Neural progenitor cell (in vitro differentiated cells): ENCODE data around the gene EZR. TPM values are rescaled to one million over a fixed set of nuclear protein-coding genes. Genes with fewer than 3 reads are reported as not detected.

Source experiments
- DNase-seq: peaks from one replicate; pipeline ENCODE4 v3.0.0-alpha.2; 2016; ENCODE audit warnings: low spot score
- H2AFZ ChIP-seq: fragments of 200-600 bp; sonication (generic); replicated peaks from 2 replicates; pipeline ENCODE4 v1.6.1; 2016; ENCODE audit warnings: antibody characterized with exemption
- H3F3A ChIP-seq: fragments of 200-600 bp; sonication (generic); 2 replicates; pipeline ENCODE4 v1.6.1; 2016; ENCODE audit warnings: antibody characterized with exemption, low read depth
- H3K27ac ChIP-seq: fragments of 200-600 bp; sonication (generic); 2 replicates; pipeline ENCODE4 v1.5.1; 2016; ENCODE audit warnings: mild to moderate bottlenecking
- H3K27me3 ChIP-seq: fragments of 200-600 bp; sonication (generic); 2 replicates; pipeline ENCODE4 v1.6.1; 2016; ENCODE audit warnings: mild to moderate bottlenecking, moderate library complexity
- H3K36me3 ChIP-seq: fragments of 200-600 bp; sonication (generic); 2 replicates; pipeline ENCODE4 v1.5.1; 2016
- H3K4me1 ChIP-seq: fragments of 200-600 bp; sonication (generic); 2 replicates; pipeline ENCODE4 v1.6.1; 2016; ENCODE audit warnings: mixed run types
- H3K4me2 ChIP-seq: fragments of 200-600 bp; sonication (generic); 2 replicates; pipeline ENCODE4 v1.6.1; 2016
- H3K4me3 ChIP-seq: fragments of 200-600 bp; sonication (generic); 2 replicates; pipeline ENCODE4 v1.5.1; 2016
- H3K79me2 ChIP-seq: fragments of 200-600 bp; sonication (generic); 2 replicates; pipeline ENCODE4 v1.6.1; 2016; ENCODE audit warnings: low read depth
- H3K9ac ChIP-seq: fragments of 200-600 bp; sonication (generic); 2 replicates; pipeline ENCODE4 v1.6.1; 2016
- H3K9me3 ChIP-seq: fragments of 200-600 bp; sonication (generic); 2 replicates; pipeline ENCODE4 v1.5.1; 2016; ENCODE audit warnings: low read depth
- H4K20me1 ChIP-seq: fragments of 200-600 bp; sonication (generic); 2 replicates; pipeline ENCODE4 v1.6.1; 2016; ENCODE audit warnings: low read depth
- H3K27ac Mint-ChIP-seq: 3 replicates; pipeline ENCODE4 v1.8.0; 2021; ENCODE audit warnings: mixed read lengths
- H3K27me3 Mint-ChIP-seq: 2 replicates; pipeline ENCODE4 v1.8.0; 2022; ENCODE audit warnings: low read depth, mild to moderate bottlenecking, inconsistent platforms, moderate library complexity, mixed read lengths; ENCODE audit not compliant: insufficient read depth
- H3K36me3 Mint-ChIP-seq: 3 replicates; pipeline ENCODE4 v1.8.0; 2021; ENCODE audit warnings: mixed read lengths
- H3K4me1 Mint-ChIP-seq: 3 replicates; pipeline ENCODE4 v1.8.0; 2021; ENCODE audit warnings: mixed read lengths
- H3K4me3 Mint-ChIP-seq: 3 replicates; pipeline ENCODE4 v1.8.0; 2021; ENCODE audit warnings: mild to moderate bottlenecking, moderate library complexity, mixed read lengths
- H3K9me3 Mint-ChIP-seq: 3 replicates; pipeline ENCODE4 v1.8.0; 2020; ENCODE audit warnings: mixed read lengths
- CTCF ChIP-seq: fragments of 200-600 bp; sonication (generic); IDR thresholded peaks from 2 replicates; pipeline ENCODE4 v1.5.1; 2017; ENCODE audit warnings: antibody characterized with exemption, mild to moderate bottlenecking
- EZH2 ChIP-seq: fragments of 200-600 bp; sonication (generic); IDR thresholded peaks from 2 replicates; pipeline ENCODE4 v1.6.1; 2017; ENCODE audit warnings: antibody characterized with exemption, mild to moderate bottlenecking, moderate library complexity
- EZH2phosphoT487 ChIP-seq: fragments of 200-600 bp; sonication (generic); IDR thresholded peaks from 2 replicates; pipeline ENCODE4 v1.6.1; 2017; ENCODE audit warnings: antibody characterized with exemption
- total RNA-seq: library from RNA; depleted of rRNA; stranded (reverse); fragments of >200 nt; gene quantifications from 2 replicates; pipeline ENCODE4 v1.2.3, GENCODE V29; 2015; ENCODE audit warnings: low replicate concordance

Gene EZR
- total RNA-seq, 1 donor from 2014 or later = 52.0 TPM

- no peaks in the 10 kb centered on the region for H3K36me3 Mint-ChIP-seq
Observed at GRCh38 chr6:158847786-158848185, 28.6 kb upstream of the EZR start.

GRCh38 chr6:158847012-158847529 is 27.9 kb upstream of the EZR start:
- Mint-ChIP-seq H3K27ac (peak overlapping the region; percentile 54), H3K36me3 (no peaks in the 10 kb centered on the region), H3K4me1 (peaks cover 40% of the 10 kb centered on the region)

More at GRCh38 chr6:158847786-158848185, 28.6 kb upstream of the EZR start:
- peak overlapping the region; percentile 15 for H3K27ac Mint-ChIP-seq
- Histone ChIP-seq H2AFZ (no peak overlapping the region), H3K79me2 (no peaks in the 10 kb centered on the region), H3K9me3 (no peaks in the 10 kb centered on the region), H3F3A (peaks cover 4% of the 10 kb centered on the region), H3K4me3 (no peak overlapping the region), H3K4me2 (no peak overlapping the region), H3K4me1 (peaks cover 1% of the 10 kb centered on the region), H3K36me3 (no peaks in the 10 kb centered on the region), H3K9ac (no peak overlapping the region), H4K20me1 (no peaks in the 10 kb centered on the region), H3K27ac (no peak overlapping the region), H3K27me3 (no peaks in the 10 kb centered on the region)
- H3K4me3 Mint-ChIP-seq = no peak overlapping the region
- TF ChIP-seq EZH2 = no peak
- no peak for TF ChIP-seq CTCF
- TF ChIP-seq EZH2phosphoT487 = no peak
- H3K9me3 Mint-ChIP-seq = peaks cover 4% of the 10 kb centered on the region
- no peak for DNase-seq
- H3K4me1 Mint-ChIP-seq = peaks cover 41% of the 10 kb centered on the region
- H3K27me3 Mint-ChIP-seq = peaks cover 9% of the 10 kb centered on the region

GRCh38 chr6:158843751-158844683 is 24.8 kb upstream of the EZR start:
- Histone ChIP-seq H3F3A (no peaks in the 10 kb centered on the region), H3K27ac (no peak overlapping the region), H4K20me1 (no peaks in the 10 kb centered on the region), H3K4me2 (no peak overlapping the region), H3K9me3 (no peaks in the 10 kb centered on the region), H3K4me1 (no peaks in the 10 kb centered on the region), H2AFZ (no peak overlapping the region), H3K36me3 (no peaks in the 10 kb centered on the region), H3K27me3 (no peaks in the 10 kb centered on the region), H3K4me3 (no peak overlapping the region), H3K79me2 (no peaks in the 10 kb centered on the region), H3K9ac (no peak overlapping the region)
- H3K27ac Mint-ChIP-seq = no peak overlapping the region
- TF ChIP-seq EZH2phosphoT487 = no peak
- TF ChIP-seq CTCF = no peak
- no peak for TF ChIP-seq EZH2
- H3K27me3 Mint-ChIP-seq = peaks cover 6% of the 10 kb centered on the region
- peaks cover 17% of the 10 kb centered on the region for H3K4me1 Mint-ChIP-seq
- no peaks in the 10 kb centered on the region for H3K36me3 Mint-ChIP-seq
- H3K9me3 Mint-ChIP-seq = peaks cover 6% of the 10 kb centered on the region
- no peak for DNase-seq
- H3K4me3 Mint-ChIP-seq = no peak overlapping the region

More at GRCh38 chr6:158847012-158847529, 27.9 kb upstream of the EZR start:
- no peaks in the 10 kb centered on the region for H3K36me3 ChIP-seq
- H3K4me1 ChIP-seq = no peaks in the 10 kb centered on the region
- H3K4me3 ChIP-seq = no peak overlapping the region
- no peak overlapping the region for H3K9ac ChIP-seq
- no peak overlapping the region for H3K27ac ChIP-seq
- peaks cover 5% of the 10 kb centered on the region for H3K9me3 Mint-ChIP-seq
- no peaks in the 10 kb centered on the region for H3K9me3 ChIP-seq
- no peaks in the 10 kb centered on the region for H3F3A ChIP-seq
- H3K4me3 Mint-ChIP-seq = no peak overlapping the region
- no peaks in the 10 kb centered on the region for H4K20me1 ChIP-seq
- H3K4me2 ChIP-seq = no peak overlapping the region
- peaks cover 9% of the 10 kb centered on the region for H3K27me3 Mint-ChIP-seq
- no peak overlapping the region for H2AFZ ChIP-seq
- H3K27me3 ChIP-seq = no peaks in the 10 kb centered on the region
- TF ChIP-seq EZH2phosphoT487 = no peak
- TF ChIP-seq EZH2 = no peak
- no peak for TF ChIP-seq CTCF
- no peak for DNase-seq
- no peaks in the 10 kb centered on the region for H3K79me2 ChIP-seq
